Psoas muscle (tissue), 8 donors: Measurements from ENCODE around the gene ISLR. TPM values are rescaled to one million over a fixed set of nuclear protein-coding genes. Genes with fewer than 3 reads are reported as not detected.

Experiments used
- ATAC-seq, 4 donors: fragments of 200-7000 bp; cut with Tn5 transposase; one replicate each; pipeline ENCODE4 v1.9.1; 2020; ENCODE audit warnings: moderate library complexity in 3 of 4, mild to moderate bottlenecking in 2 of 4
- DNase-seq, 2 donors: peaks; one replicate each; pipeline ENCODE4 v3.0.0-alpha.2; 2020
- H3K27ac ChIP-seq: fragments of 200-600 bp; one replicate; pipeline ENCODE4 v1.8.0; 2022
- H3K27me3 ChIP-seq, 3 donors: fragments of 200-600 bp in 1 of 3; one replicate each; pipeline versions ENCODE4 v1.6.1 to v1.8.0; 2013 to 2022; ENCODE audit warnings: low read length in 2 of 3, mild to moderate bottlenecking in 2 of 3, moderate library complexity in 1 of 3; ENCODE audit not compliant: insufficient read depth in 3 of 3
- H3K36me3 ChIP-seq, 2 donors: fragments of 200-600 bp in 1 of 2; one replicate each; pipeline versions ENCODE4 v1.6.1 to v1.8.0; 2013 to 2022; ENCODE audit warnings: low read depth in 1 of 2, mild to moderate bottlenecking in 1 of 2, moderate library complexity in 1 of 2; ENCODE audit not compliant: insufficient read depth in 1 of 2
- H3K4me1 ChIP-seq: fragments of 200-600 bp; one replicate; pipeline ENCODE4 v1.8.0; 2022
- H3K4me3 ChIP-seq: fragments of 200-600 bp; one replicate; pipeline ENCODE4 v1.8.0; 2022; ENCODE audit warnings: mild to moderate bottlenecking
- H3K9me3 ChIP-seq: fragments of 200-600 bp; one replicate; pipeline ENCODE4 v1.8.0; 2022
- WGBS, 3 donors: extraction: QIAGEN DNeasy Blood & Tissue Kit; methylation state at CpG; one replicate each; pipeline versions ENCODE4 v1.1.6 to v1.1.7; 2013; 5-methylcytosine and 5-hydroxymethylcytosine counted together
- intact Hi-C, 2 donors: fragments of 100-400 bp; cut with DNase I; formaldehyde crosslinking; loops; one replicate each; pipeline versions ENCODE4 v1.11.0 to v1.14.2; 2022
- polyA plus RNA-seq, 3 donors: library from polyadenylated mRNA; stranded (reverse); fragments of 200-250 nt; gene quantifications; one replicate each; pipeline ENCODE4 v1.2.3, GENCODE V29; 2013
- total RNA-seq, 4 donors: library from RNA; stranded (reverse); fragmentation: NEBNext Ultra II Directional in 2 of 4; extraction: Animal tissue kit (Norgen Biotek cat#: 25700) in 2 of 4; gene quantifications; one replicate each; pipeline versions ENCODE4 v1.2.1 to v1.2.4, GENCODE V29; 2021 to 2023
- TF ChIP-seq, protein P1 (sequence below): fragments of 200-600 bp; IDR thresholded peaks from one replicate; pipeline ENCODE4 v1.8.0; 2022; ENCODE audit warnings: antibody characterized with exemption
- donor health status: healthy with polysubstance abuse.
- donor health status: DM: no; HTN: no; CAD: no; lungs with moderate emphysema.
- donor health status: Bipolar disorder and iron deficiency.
- donor health status: healthy.
- donor health status: DM: yes; HTN: yes; CAD: no.
- donor health status: DM: no; HTN: no; CAD: no.
- donor health status: DM: no; HTN: no; CAD: no.
- donor health status: DM: yes; HTN: yes; CAD: no.

ISLR gene
- total and polyA plus RNA-seq, 7 donors: 2.6 to 18.0 (median 4.1) TPM

DNA sequence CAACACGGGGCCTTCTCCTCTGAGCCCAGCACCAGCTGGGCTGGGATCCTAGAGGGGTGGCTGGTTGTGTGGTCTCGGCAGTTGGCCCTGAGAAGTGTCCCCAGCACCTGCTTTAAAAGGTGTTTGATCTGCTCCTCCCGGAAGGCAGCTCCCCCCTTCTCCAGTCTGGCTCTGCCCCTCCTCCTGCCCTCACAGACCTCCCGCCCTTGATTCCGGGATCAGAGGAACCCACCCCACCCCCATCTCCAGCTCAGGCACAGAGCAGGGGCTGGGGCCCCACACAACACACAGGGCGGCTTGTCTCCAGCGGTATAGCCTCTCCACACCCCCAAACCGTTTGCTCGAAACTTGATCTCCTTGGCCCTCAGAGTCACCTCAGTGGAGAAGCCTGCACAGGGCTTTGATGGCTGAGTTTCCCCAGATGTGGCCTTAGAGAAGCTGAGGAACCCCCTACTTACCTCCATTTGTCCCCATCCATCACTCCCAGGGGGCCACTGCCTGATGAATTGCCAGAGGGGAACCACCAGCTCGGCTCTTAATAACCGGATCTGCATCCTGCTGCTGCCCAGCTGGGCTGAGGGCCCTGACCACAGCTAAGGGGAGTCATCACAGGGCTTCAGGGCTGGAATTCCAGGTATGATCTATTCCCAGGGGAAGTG lies 35.5 kb downstream of the ISLR start:
- H3K36me3 ChIP-seq: no peaks in the 10 kb centered on the region
- no peak for ATAC-seq
- no peaks in the 10 kb centered on the region for H3K9me3 ChIP-seq
- TF ChIP-seq, protein P1, sequence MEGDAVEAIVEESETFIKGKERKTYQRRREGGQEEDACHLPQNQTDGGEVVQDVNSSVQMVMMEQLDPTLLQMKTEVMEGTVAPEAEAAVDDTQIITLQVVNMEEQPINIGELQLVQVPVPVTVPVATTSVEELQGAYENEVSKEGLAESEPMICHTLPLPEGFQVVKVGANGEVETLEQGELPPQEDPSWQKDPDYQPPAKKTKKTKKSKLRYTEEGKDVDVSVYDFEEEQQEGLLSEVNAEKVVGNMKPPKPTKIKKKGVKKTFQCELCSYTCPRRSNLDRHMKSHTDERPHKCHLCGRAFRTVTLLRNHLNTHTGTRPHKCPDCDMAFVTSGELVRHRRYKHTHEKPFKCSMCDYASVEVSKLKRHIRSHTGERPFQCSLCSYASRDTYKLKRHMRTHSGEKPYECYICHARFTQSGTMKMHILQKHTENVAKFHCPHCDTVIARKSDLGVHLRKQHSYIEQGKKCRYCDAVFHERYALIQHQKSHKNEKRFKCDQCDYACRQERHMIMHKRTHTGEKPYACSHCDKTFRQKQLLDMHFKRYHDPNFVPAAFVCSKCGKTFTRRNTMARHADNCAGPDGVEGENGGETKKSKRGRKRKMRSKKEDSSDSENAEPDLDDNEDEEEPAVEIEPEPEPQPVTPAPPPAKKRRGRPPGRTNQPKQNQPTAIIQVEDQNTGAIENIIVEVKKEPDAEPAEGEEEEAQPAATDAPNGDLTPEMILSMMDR: no peak
- no peak overlapping the region for H3K4me3 ChIP-seq
- WGBS, 3 donors: 33 to 37% (median 34%) methylated on average over 11 of the region's 11 CpGs
- H3K27me3 ChIP-seq: no peaks in the 10 kb centered on the region
- DNase-seq: no peak
- intact Hi-C loops: no loop called here
- H3K27ac ChIP-seq: no peak overlapping the region
- H3K4me1 ChIP-seq: no peaks in the 10 kb centered on the region

DNA sequence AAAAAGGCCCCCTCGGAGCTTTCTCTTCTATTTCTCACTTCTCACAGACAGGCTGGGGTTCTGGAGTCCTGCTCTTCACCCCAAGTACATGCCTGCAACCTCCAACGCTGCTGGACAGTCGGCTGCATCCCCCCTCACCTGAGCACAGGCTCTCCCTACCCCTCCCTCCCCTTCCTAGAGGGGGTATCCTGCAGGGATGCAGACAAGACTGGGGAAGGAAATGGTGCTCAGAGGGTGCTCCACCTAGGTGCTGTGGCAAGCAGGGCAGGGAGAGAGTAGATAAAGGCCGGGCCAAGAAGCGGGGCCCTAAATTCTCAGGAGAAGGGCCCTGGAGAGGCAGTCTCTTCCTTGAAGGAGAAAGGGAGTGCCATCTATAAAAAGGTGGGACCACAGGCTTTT lies 36.0 kb downstream of the ISLR start:
- H3K36me3 ChIP-seq: no peaks in the 10 kb centered on the region
- ATAC-seq (no peak), DNase-seq (no peak)
- intact Hi-C loops: no loop called here
- H3K27me3 ChIP-seq: no peaks in the 10 kb centered on the region
- no peak overlapping the region for H3K27ac ChIP-seq
- no peaks in the 10 kb centered on the region for H3K4me1 ChIP-seq
- H3K4me3 ChIP-seq: no peak overlapping the region
- 73 to 80% (median 76%) methylated on average over 5 of the region's 5 CpGs for WGBS, 3 donors
- H3K9me3 ChIP-seq: no peaks in the 10 kb centered on the region
- TF ChIP-seq, protein P1: no peak

DNA sequence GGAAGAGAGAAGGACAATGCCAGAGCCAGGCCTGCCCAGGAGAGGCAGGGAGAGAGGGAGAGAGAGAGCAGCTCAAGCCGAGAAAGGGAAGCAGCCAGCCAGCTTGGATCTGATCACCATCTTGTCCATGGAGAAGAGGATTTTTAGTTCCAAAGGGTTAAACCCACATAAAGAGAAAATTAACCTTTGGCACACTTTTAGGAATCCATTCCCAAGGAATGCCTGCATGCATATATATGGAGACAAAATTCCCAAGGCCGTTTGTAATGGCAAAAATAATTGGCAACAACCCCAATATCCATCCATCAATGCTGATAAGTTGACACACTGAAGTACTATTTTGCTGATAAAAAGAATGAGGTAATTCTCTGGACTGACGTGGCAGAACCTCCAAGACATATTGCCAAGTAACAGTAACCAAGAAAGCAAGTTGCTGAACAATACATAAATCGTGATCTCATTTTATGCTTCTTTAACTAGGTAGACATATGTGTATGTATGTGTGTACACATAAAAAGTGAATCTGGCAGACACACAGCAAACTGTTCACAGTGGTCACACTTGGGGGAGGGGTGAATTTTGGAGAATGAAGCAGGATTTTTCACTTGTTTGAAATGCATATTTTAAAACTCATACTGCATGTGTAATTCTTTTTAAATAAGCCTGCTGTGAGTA lies 36.6 kb downstream of the ISLR start:
- intact Hi-C loops: no loop called here
- TF ChIP-seq, protein P1: no peak
- no peak overlapping the region for H3K4me3 ChIP-seq
- no peaks in the 10 kb centered on the region for H3K27me3 ChIP-seq
- no peak for DNase-seq
- ATAC-seq: no peak
- H3K9me3 ChIP-seq: no peaks in the 10 kb centered on the region
- H3K4me1 ChIP-seq: no peaks in the 10 kb centered on the region
- H3K36me3 ChIP-seq: no peaks in the 10 kb centered on the region
- H3K27ac ChIP-seq: no peak overlapping the region
- WGBS, 3 donors: 34 to 43% (median 38%) methylated on average over 4 of the region's 4 CpGs

DNA sequence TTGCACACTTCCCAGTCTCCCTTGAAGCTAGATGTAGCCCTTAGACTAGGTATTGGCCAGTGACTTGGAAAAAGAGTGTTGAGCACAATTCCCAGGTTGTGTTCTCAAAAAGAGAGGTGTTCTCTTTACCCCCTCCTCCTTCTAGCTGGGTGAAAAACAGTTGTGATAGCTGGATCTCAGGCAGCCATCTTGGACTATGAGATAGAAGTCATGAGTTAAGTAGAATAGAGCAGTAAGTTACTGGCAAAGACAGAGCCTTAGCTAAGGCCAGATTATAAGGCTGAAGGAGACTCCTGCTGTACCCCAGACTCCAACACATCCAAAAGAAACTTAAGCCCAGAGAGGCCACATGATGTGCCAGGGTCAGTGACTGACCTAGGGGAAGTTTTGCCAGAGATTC lies 37.2 kb downstream of the ISLR start:
- Histone ChIP-seq H3K36me3 (no peaks in the 10 kb centered on the region), H3K9me3 (no peaks in the 10 kb centered on the region), H3K4me1 (no peaks in the 10 kb centered on the region), H3K4me3 (no peak overlapping the region), H3K27ac (no peak overlapping the region), H3K27me3 (no peaks in the 10 kb centered on the region)
- intact Hi-C loops: no loop called here
- TF ChIP-seq, protein P1: no peak
- ATAC-seq (no peak), DNase-seq (no peak)
